Islet of Langerhans (tissue), 1 donor: ENCODE results near the gene SCAI.
"Not testable (repeated sequence)": the region's sequence is repeated elsewhere in the genome, so short reads cannot be mapped to it uniquely, and the experiment has no call there.

Experiments
- FAIRE-seq: peaks from one replicate; lab custom pipeline; 2011; peaks lifted over from hg19 to GRCh38; lab: Jason Lieb, UNC

Gene SCAI

GRCh38 chr9:125147401-125147951 is 4.1 kb upstream of the SCAI start:
- FAIRE-seq, result no peak

GRCh38 chr9:125146247-125146646 is 2.9 kb upstream of the SCAI start:
- no peak for FAIRE-seq

- no peak for FAIRE-seq
Measured at GRCh38 chr9:125145425-125145824, 2.1 kb upstream of the SCAI start.

- FAIRE-seq, result no peak
Measured at GRCh38 chr9:125142560-125143376, 560 bp downstream of the SCAI start.

GRCh38 chr9:125141751-125142150 is 1.6 kb downstream of the SCAI start:
- no peak for FAIRE-seq

- FAIRE-seq, result no peak
Measured at GRCh38 chr9:125141251-125141650, 2.1 kb downstream of the SCAI start.

GRCh38 chr9:125140576-125140975 is 2.8 kb downstream of the SCAI start:
- FAIRE-seq, result no peak

GRCh38 chr9:125137200-125137599 is 6.1 kb downstream of the SCAI start:
- no peak for FAIRE-seq

GRCh38 chr9:125134976-125135375 is 8.4 kb downstream of the SCAI start:
- no peak for FAIRE-seq

GRCh38 chr9:125133403-125134329 is 9.7 kb downstream of the SCAI start:
- FAIRE-seq, result no peak

GRCh38 chr9:125131778-125132177 is 11.6 kb downstream of the SCAI start:
- FAIRE-seq, result no peak

- FAIRE-seq, result no peak
Measured at GRCh38 chr9:125126019-125126746, 17.1 kb downstream of the SCAI start.

GRCh38 chr9:125125523-125125922 is 17.8 kb downstream of the SCAI start:
- FAIRE-seq, result no peak

- no peak for FAIRE-seq
Measured at GRCh38 chr9:125121146-125121545, 22.2 kb downstream of the SCAI start.

GRCh38 chr9:125119643-125120286 is 23.6 kb downstream of the SCAI start:
- no peak for FAIRE-seq

GRCh38 chr9:125118696-125119095 is 24.6 kb downstream of the SCAI start:
- not testable (repeated sequence) for FAIRE-seq

GRCh38 chr9:125114503-125114902 is 28.8 kb downstream of the SCAI start:
- FAIRE-seq, result not testable (repeated sequence)

- FAIRE-seq, result no peak
Measured at GRCh38 chr9:125110464-125110863, 32.9 kb downstream of the SCAI start.

GRCh38 chr9:125108541-125108940 is 34.8 kb downstream of the SCAI start:
- not testable (repeated sequence) for FAIRE-seq

GRCh38 chr9:125106285-125106893 is 36.9 kb downstream of the SCAI start:
- FAIRE-seq, result no peak

- FAIRE-seq, result no peak
Measured at GRCh38 chr9:125103770-125104460, 39.4 kb downstream of the SCAI start.
